H1 (cell line): ENCODE data around the gene FKBP2. TPM values are rescaled to one million over a fixed set of nuclear protein-coding genes. Genes with fewer than 3 reads are reported as not detected.

Source experiments
- CTCF ChIA-PET: fragments of 300-600 bp; sonication (Branson Sonifier 250); formaldehyde crosslinking; loops from one replicate; lab custom pipeline; 2021; ENCODE audit not compliant: partially characterized antibody; lab: Charles Lee
- POLR2A ChIA-PET: fragments of 300-600 bp; sonication (Branson Sonifier 250); formaldehyde crosslinking; loops from one replicate; lab custom pipeline; 2021; ENCODE audit warnings: inconsistent platforms; ENCODE audit not compliant: partially characterized antibody; lab: Charles Lee
- DNase-seq, 2 experiments: peaks; one replicate each; pipeline versions ENCODE4 v3.0.0 to v3.0.0-alpha.2; 2010 to 2022; ENCODE audit warnings: low spot score in 2 of 2, low read depth in 1 of 2, mixed read lengths in 1 of 2
- FAIRE-seq: peaks from 2 replicates; lab custom pipeline; 2011; peaks lifted over from hg19 to GRCh38; lab: Jason Lieb, UNC
- H2AFZ ChIP-seq: 2 replicates; pipeline ENCODE4 v1.8.1; 2012; ENCODE audit warnings: low read length, inconsistent platforms
- H2AK5ac ChIP-seq: 2 replicates; pipeline ENCODE4 v1.6.1; 2013; ENCODE audit warnings: low read depth, low read length
- H2BK120ac ChIP-seq: replicated peaks from 2 replicates; pipeline ENCODE3; 2013; ENCODE audit warnings: low read depth, low read length, inconsistent platforms
- H2BK12ac ChIP-seq: 2 replicates; pipeline ENCODE4 v1.6.1; 2013; ENCODE audit warnings: low read depth, low read length
- H2BK15ac ChIP-seq: 2 replicates; pipeline ENCODE4 v1.6.1; 2013; ENCODE audit warnings: low read length
- H2BK20ac ChIP-seq: 2 replicates; pipeline ENCODE4 v1.6.1; 2013; ENCODE audit warnings: low read length
- H2BK5ac ChIP-seq: 2 replicates; pipeline ENCODE4 v1.6.1; 2013; ENCODE audit warnings: low read depth, low read length
- H3K14ac ChIP-seq: 2 replicates; pipeline ENCODE4 v1.6.1; 2013; ENCODE audit warnings: inconsistent platforms; ENCODE audit not compliant: insufficient read length
- H3K18ac ChIP-seq: 2 replicates; pipeline ENCODE4 v1.6.1; 2013; ENCODE audit warnings: low read length; ENCODE audit errors: extremely low read depth
- H3K23ac ChIP-seq: 2 replicates; pipeline ENCODE4 v1.6.1; 2013; ENCODE audit warnings: inconsistent platforms; ENCODE audit not compliant: insufficient read length
- H3K23me2 ChIP-seq: 2 replicates; pipeline ENCODE4 v1.6.1; 2013; ENCODE audit warnings: low read depth, low read length
- H3K27ac ChIP-seq: 2 replicates; pipeline ENCODE4 v1.6.1; 2011; ENCODE audit warnings: low read depth, low read length, inconsistent platforms
- H3K27me3 ChIP-seq, 4 experiments: replicated peaks in 1 of 4; 1 replicate in 1 of 4; 2 replicates in 3 of 4; pipeline versions ENCODE4 v1.6.1 to v1.8.1; 2011 to 2013; ENCODE audit warnings: low read length in 3 of 4, mild to moderate bottlenecking in 3 of 4, inconsistent platforms in 2 of 4, mixed read lengths in 2 of 4, moderate library complexity in 1 of 4; ENCODE audit not compliant: control insufficient read depth in 3 of 4, insufficient read depth in 3 of 4; ENCODE audit errors: extremely low read depth in 1 of 4
- H3K36me3 ChIP-seq, 4 experiments: 2 replicates each; pipeline versions ENCODE4 v1.6.1 to v1.8.1; 2011 to 2013; ENCODE audit warnings: mild to moderate bottlenecking in 4 of 4, low read length in 3 of 4, moderate library complexity in 2 of 4, control low read depth in 1 of 4, inconsistent platforms in 1 of 4; ENCODE audit not compliant: insufficient read depth in 4 of 4, control insufficient read depth in 2 of 4
- H3K4ac ChIP-seq: replicated peaks from 2 replicates; pipeline ENCODE3; 2013; ENCODE audit warnings: low read length, low read depth, mixed read lengths, inconsistent platforms; ENCODE audit not compliant: insufficient read length
- H3K4me1 ChIP-seq, 4 experiments: replicated peaks in 1 of 4; 1 replicate in 1 of 4; 2 replicates in 3 of 4; pipeline versions ENCODE4 v1.6.1 to v1.8.1; 2011 to 2013; ENCODE audit warnings: low read length in 3 of 4, inconsistent platforms in 2 of 4, mixed read lengths in 1 of 4; ENCODE audit not compliant: insufficient read depth in 4 of 4, control insufficient read depth in 3 of 4
- H3K4me2 ChIP-seq, 2 experiments: 2 replicates each; pipeline versions ENCODE4 v1.6.1 to v1.8.1; 2011 to 2013; ENCODE audit warnings: low read depth in 2 of 2, low read length in 2 of 2, control low read depth in 1 of 2, inconsistent platforms in 1 of 2, mild to moderate bottlenecking in 1 of 2; ENCODE audit not compliant: insufficient read depth in 1 of 2
- H3K4me3 ChIP-seq, 4 experiments: fragments of 200-600, 300-600 bp in 1 of 4; sonication (generic), shearing (Covaris generic), sonication (Bioruptor Twin) in 1 of 4; 2 replicates each; pipeline versions ENCODE4 v1.5.1 to v1.8.1; 2011 to 2016; ENCODE audit warnings: low read length in 4 of 4, low read depth in 3 of 4, control low read depth in 2 of 4, inconsistent platforms in 2 of 4, mild to moderate bottlenecking in 2 of 4, mixed read lengths in 1 of 4, moderate library complexity in 1 of 4; ENCODE audit not compliant: insufficient read depth in 2 of 4; ENCODE audit errors: extremely low read depth in 1 of 4
- H3K56ac ChIP-seq: replicated peaks from 2 replicates; pipeline ENCODE3; 2013; ENCODE audit warnings: low read depth, mild to moderate bottlenecking, mixed read lengths, low read length, inconsistent platforms; ENCODE audit not compliant: insufficient read length
- H3K79me1 ChIP-seq: 2 replicates; pipeline ENCODE4 v1.6.1; 2013; ENCODE audit warnings: low read depth, low read length, control low read depth
- H3K79me2 ChIP-seq, 2 experiments: 2 replicates each; pipeline versions ENCODE4 v1.6.1 to v1.8.1; 2012 to 2013; ENCODE audit warnings: low read length in 2 of 2, mild to moderate bottlenecking in 2 of 2, inconsistent platforms in 1 of 2; ENCODE audit not compliant: insufficient read depth in 2 of 2, control insufficient read depth in 1 of 2
- H3K9ac ChIP-seq, 4 experiments: replicated peaks in 1 of 4; 1 replicate in 1 of 4; 2 replicates in 3 of 4; pipeline versions ENCODE4 v1.6.1 to v1.8.1; 2011 to 2013; ENCODE audit warnings: low read depth in 3 of 4, low read length in 3 of 4, control low read depth in 2 of 4, mild to moderate bottlenecking in 2 of 4, moderate library complexity in 2 of 4, inconsistent platforms in 1 of 4; ENCODE audit errors: extremely low read depth in 1 of 4
- H3K9me3 ChIP-seq, 2 experiments: 2 replicates each; pipeline versions ENCODE4 v1.6.1 to v1.8.1; 2012 to 2013; ENCODE audit warnings: mild to moderate bottlenecking in 2 of 2, moderate library complexity in 2 of 2, control low read depth in 1 of 2, inconsistent platforms in 1 of 2, low read depth in 1 of 2, low read length in 1 of 2, mixed read lengths in 1 of 2; ENCODE audit not compliant: insufficient read depth in 2 of 2
- H4K20me1 ChIP-seq, 2 experiments: replicated peaks in 1 of 2; 2 replicates each; pipeline versions ENCODE3 to v1.8.1; 2011 to 2013; ENCODE audit warnings: inconsistent platforms in 2 of 2, low read length in 2 of 2, mild to moderate bottlenecking in 1 of 2; ENCODE audit not compliant: insufficient read depth in 2 of 2, control insufficient read depth in 1 of 2
- H4K5ac ChIP-seq: 2 replicates; pipeline ENCODE4 v1.6.1; 2013; ENCODE audit warnings: low read length, low read depth, mixed read lengths, inconsistent platforms; ENCODE audit not compliant: insufficient read length
- H4K8ac ChIP-seq: 2 replicates; pipeline ENCODE4 v1.8.0; 2013; ENCODE audit warnings: mild to moderate bottlenecking, moderate library complexity, low read length, inconsistent platforms; ENCODE audit not compliant: insufficient read depth; ENCODE audit errors: extremely low read depth
- H4K91ac ChIP-seq: replicated peaks from 2 replicates; pipeline ENCODE3; 2013; ENCODE audit warnings: low read length, mixed read lengths, inconsistent platforms; ENCODE audit not compliant: insufficient read length
- ATF3 ChIP-seq: IDR thresholded peaks from 2 replicates; pipeline ENCODE4 v1.6.1; 2011; ENCODE audit warnings: low read depth, mild to moderate bottlenecking, low read length; ENCODE audit not compliant: insufficient read depth
- FOSL1 ChIP-seq: IDR thresholded peaks from 2 replicates; pipeline ENCODE4 v1.6.1; 2011; ENCODE audit warnings: mild to moderate bottlenecking, low read depth, low read length, moderate library complexity; ENCODE audit not compliant: insufficient read depth
- JUND ChIP-seq: IDR thresholded peaks from 2 replicates; pipeline ENCODE4 v1.6.1; 2011; ENCODE audit warnings: mild to moderate bottlenecking, improper control_type of control experiment, low read length
- KDM5A ChIP-seq: fragments of 200-600 bp; IDR thresholded peaks from 2 replicates; pipeline ENCODE4 v1.7.1; 2012; ENCODE audit warnings: mild to moderate bottlenecking, low read length, inconsistent platforms, mixed read lengths
- NANOG ChIP-seq: IDR thresholded peaks from 2 replicates; pipeline ENCODE4 v1.6.1; 2011; ENCODE audit warnings: low read length, low read depth, mild to moderate bottlenecking, inconsistent platforms; ENCODE audit not compliant: insufficient read depth, poor library complexity, severe bottlenecking
- RFX5 ChIP-seq: IDR thresholded peaks from 2 replicates; pipeline ENCODE4 v1.6.1; 2011; ENCODE audit warnings: low read depth, low read length, improper control_type of control experiment, borderline replicate concordance
- SIN3A ChIP-seq, 2 experiments: IDR thresholded peaks in 1 of 2; conservative IDR thresholded peaks in 1 of 2; 2 replicates each; pipeline ENCODE4 v1.6.1; 2011 to 2012; ENCODE audit warnings: low read length in 2 of 2, improper control_type of control experiment in 1 of 2, low read depth in 1 of 2, mild to moderate bottlenecking in 1 of 2
- SIX5 ChIP-seq: IDR thresholded peaks from 2 replicates; pipeline ENCODE4 v1.6.1; 2011; ENCODE audit warnings: mild to moderate bottlenecking, low read depth, low read length
- SP4 ChIP-seq: IDR thresholded peaks from 2 replicates; pipeline ENCODE4 v1.6.1; 2012; ENCODE audit warnings: low read length, inconsistent platforms
- TBP ChIP-seq: IDR thresholded peaks from 2 replicates; pipeline ENCODE4 v1.6.1; 2011; ENCODE audit warnings: low read depth, low read length, improper control_type of control experiment
- WGBS, 2 experiments: shearing (Covaris generic) in 1 of 2; methylation state at CpG; one replicate each; pipeline versions ENCODE4 v1.1.6 to v1.1.7; 2013 to 2015; ENCODE audit warnings: low lambda C conversion rate in 2 of 2, mixed read lengths in 2 of 2, inconsistent platforms in 1 of 2, low coverage in 1 of 2, missing lambda C conversion rate in 1 of 2; ENCODE audit not compliant: insufficient replicate concordance in 2 of 2, insufficient coverage in 1 of 2, insufficient read length in 1 of 2; ENCODE audit errors: extremely low coverage in 1 of 2, missing lambda C conversion rate in 1 of 2; 5-methylcytosine and 5-hydroxymethylcytosine counted together
- polyA plus RNA-seq, 7 experiments: library from polyadenylated mRNA; depleted of rRNA in 3 of 7; stranded (reverse) in 5 of 7; unstranded in 2 of 7; fragments of >200 nt in 5 of 7; fragments of 200-250 nt in 2 of 7; gene quantifications; 1 replicate in 5 of 7; 2 replicates in 1 of 7; 4 replicates in 1 of 7; pipeline versions ENCODE4 v1.2.1 to v1.2.3, GENCODE V29; 2011 to 2013; ENCODE audit warnings: missing spikeins in 2 of 7, mixed read lengths in 2 of 7
- total RNA-seq: library from RNA; stranded (reverse); fragmentation: NEBNext Ultra II Directional; extraction: Animal tissue kit (Norgen Biotek cat#: 25700); gene quantifications from 2 replicates; pipeline ENCODE4 v1.2.1, GENCODE V29; 2021

FKBP2 gene
- total and polyA plus RNA-seq, 2 of the 8 experiments (the other 6 are each of a cell fraction or from before 2014, with no cell fraction given) = 41.7 to 52.5 TPM

- peak within 1 kb of the TSS; percentile 49 to 70 (median 69) for H3K4me3 ChIP-seq
- H3K27ac ChIP-seq = no peak within 1 kb of the TSS
- no peak within 1 kb of the TSS for H2AK5ac ChIP-seq
- WGBS, 2 experiments = 1% methylated on average over 55 of the region's 102 CpGs; no CpG with 5 or more reads in 1 of the 2 experiments
- no peaks in the 10 kb centered on the region for H3K79me1 ChIP-seq
- no peak within 1 kb of the TSS for H2BK120ac ChIP-seq
- peaks cover 0 to 8% (median 4%) of the 10 kb centered on the region in 4 experiments; a peak in 4 of 7 replicates for H3K4me1 ChIP-seq
- no peak within 1 kb of the TSS for H2BK12ac ChIP-seq
- H3K23me2 ChIP-seq = peaks cover 10% of the 10 kb centered on the region; the same call in 1 of the 2 replicates
- H2AFZ ChIP-seq = no peak within 1 kb of the TSS
- peak within 1 kb of the TSS; percentile 17 for H3K56ac ChIP-seq
- peak within 1 kb of the TSS; percentile 59 to 96 for H3K4me2 ChIP-seq
- ChIA-PET CTCF (interaction anchor here (1.5 to 11.4 kb wide), 5 partner anchors 11 to 56 kb away, joined by 4 to 134 read pairs (median 10); partner anchors contain the start of genes CATSPERZ and ESRRA), POLR2A (interaction anchor here (0.6 to 9.5 kb wide), 13 partner anchors 10 to 78 kb away, joined by 3 to 79 read pairs (median 5); partner anchors contain the start of genes CATSPERZ, ESRRA, FERMT3 and PPP1R14B)
- peak within 1 kb of the TSS; percentile 13 for H3K4ac ChIP-seq
- no peak within 1 kb of the TSS for H2BK20ac ChIP-seq
- DNase-seq (peak in 1 of 2 experiments; percentile 98), FAIRE-seq (no peak)
- H4K20me1 ChIP-seq = peaks cover 0 to 6% of the 10 kb centered on the region in 2 experiments
- H3K36me3 ChIP-seq = no peaks in the 10 kb centered on the region
- peak within 1 kb of the TSS; percentile 9 for H4K91ac ChIP-seq
- no peak within 1 kb of the TSS; the same call in 1 of the 2 replicates for H2BK15ac ChIP-seq
- H4K8ac ChIP-seq = peak within 1 kb of the TSS; percentile 81
- no peaks in the 10 kb centered on the region for H3K79me2 ChIP-seq
- H4K5ac ChIP-seq = no peak within 1 kb of the TSS
- peaks cover 2 to 12% (median 11%) of the 10 kb centered on the region in 4 experiments; a peak in 6 of 7 replicates for H3K27me3 ChIP-seq
- peak within 1 kb of the TSS in 3 of 4 experiments; percentile 6 to 32 (median 20); a peak in 3 of 7 replicates for H3K9ac ChIP-seq
- no peaks in the 10 kb centered on the region for H3K9me3 ChIP-seq
- H3K23ac ChIP-seq = no peak within 1 kb of the TSS
- H3K14ac ChIP-seq = no peak within 1 kb of the TSS
- H3K18ac ChIP-seq = peak within 1 kb of the TSS; percentile 48
- no peak within 1 kb of the TSS for H2BK5ac ChIP-seq
- TF ChIP-seq FOSL1 = peak; percentile 99
- peak; percentile 97 for TF ChIP-seq SP4
- no peak for TF ChIP-seq RFX5
- peak; percentile 20 for TF ChIP-seq NANOG
- no peak for TF ChIP-seq TBP
- TF ChIP-seq SIN3A (conservative IDR thresholded peaks at IDR 0.05 in 1 of 2, IDR thresholded peaks at IDR 0.05 in 1 of 2; ENCODE audit: low read depth in 1 of 2, low read length in 2 of 2) = peak; percentile 68 to 76; a peak in 1 of 4 replicates
- TF ChIP-seq JUND = no peak
- no peak for TF ChIP-seq ATF3
- TF ChIP-seq KDM5A = no peak
- peak; percentile 75 for TF ChIP-seq SIX5
Observed at GRCh38 chr11:64284962-64285884, 44.3 kb downstream of the FKBP2 start, which contains the start of gene GPR137. Gene GPR137, plus strand, starts transcription at chr11:64285848. Its CDS starts 677 bp downstream, at chr11:64286525.
